H1 (cell line): Measurements from ENCODE around the gene INTS7. TPM values are rescaled to one million over a fixed set of nuclear protein-coding genes. Genes with fewer than 3 reads are reported as not detected.

Experiments
- CTCF ChIA-PET: fragments of 300-600 bp; sonication (Branson Sonifier 250); formaldehyde crosslinking; loops from one replicate; lab custom pipeline; 2021; ENCODE audit not compliant: partially characterized antibody; lab: Charles Lee
- POLR2A ChIA-PET: fragments of 300-600 bp; sonication (Branson Sonifier 250); formaldehyde crosslinking; loops from one replicate; lab custom pipeline; 2021; ENCODE audit warnings: inconsistent platforms; ENCODE audit not compliant: partially characterized antibody; lab: Charles Lee
- DNase-seq, 2 experiments: peaks; one replicate each; pipeline versions ENCODE4 v3.0.0 to v3.0.0-alpha.2; 2010 to 2022; ENCODE audit warnings: low spot score in 2 of 2, low read depth in 1 of 2, mixed read lengths in 1 of 2
- FAIRE-seq: peaks from 2 replicates; lab custom pipeline; 2011; peaks lifted over from hg19 to GRCh38; lab: Jason Lieb, UNC
- H2AFZ ChIP-seq: 2 replicates; pipeline ENCODE4 v1.8.1; 2012; ENCODE audit warnings: low read length, inconsistent platforms
- H2AK5ac ChIP-seq: 2 replicates; pipeline ENCODE4 v1.6.1; 2013; ENCODE audit warnings: low read depth, low read length
- H2BK120ac ChIP-seq: replicated peaks from 2 replicates; pipeline ENCODE3; 2013; ENCODE audit warnings: low read depth, low read length, inconsistent platforms
- H2BK12ac ChIP-seq: 2 replicates; pipeline ENCODE4 v1.6.1; 2013; ENCODE audit warnings: low read depth, low read length
- H2BK15ac ChIP-seq: 2 replicates; pipeline ENCODE4 v1.6.1; 2013; ENCODE audit warnings: low read length
- H2BK20ac ChIP-seq: 2 replicates; pipeline ENCODE4 v1.6.1; 2013; ENCODE audit warnings: low read length
- H2BK5ac ChIP-seq: 2 replicates; pipeline ENCODE4 v1.6.1; 2013; ENCODE audit warnings: low read depth, low read length
- H3K14ac ChIP-seq: 2 replicates; pipeline ENCODE4 v1.6.1; 2013; ENCODE audit warnings: inconsistent platforms; ENCODE audit not compliant: insufficient read length
- H3K18ac ChIP-seq: 2 replicates; pipeline ENCODE4 v1.6.1; 2013; ENCODE audit warnings: low read length; ENCODE audit errors: extremely low read depth
- H3K23ac ChIP-seq: 2 replicates; pipeline ENCODE4 v1.6.1; 2013; ENCODE audit warnings: inconsistent platforms; ENCODE audit not compliant: insufficient read length
- H3K23me2 ChIP-seq: 2 replicates; pipeline ENCODE4 v1.6.1; 2013; ENCODE audit warnings: low read depth, low read length
- H3K27ac ChIP-seq: 2 replicates; pipeline ENCODE4 v1.6.1; 2011; ENCODE audit warnings: low read depth, low read length, inconsistent platforms
- H3K27me3 ChIP-seq, 4 experiments: replicated peaks in 1 of 4; 1 replicate in 1 of 4; 2 replicates in 3 of 4; pipeline versions ENCODE4 v1.6.1 to v1.8.1; 2011 to 2013; ENCODE audit warnings: low read length in 3 of 4, mild to moderate bottlenecking in 3 of 4, inconsistent platforms in 2 of 4, mixed read lengths in 2 of 4, moderate library complexity in 1 of 4; ENCODE audit not compliant: control insufficient read depth in 3 of 4, insufficient read depth in 3 of 4; ENCODE audit errors: extremely low read depth in 1 of 4
- H3K36me3 ChIP-seq, 4 experiments: 2 replicates each; pipeline versions ENCODE4 v1.6.1 to v1.8.1; 2011 to 2013; ENCODE audit warnings: mild to moderate bottlenecking in 4 of 4, low read length in 3 of 4, moderate library complexity in 2 of 4, control low read depth in 1 of 4, inconsistent platforms in 1 of 4; ENCODE audit not compliant: insufficient read depth in 4 of 4, control insufficient read depth in 2 of 4
- H3K4ac ChIP-seq: replicated peaks from 2 replicates; pipeline ENCODE3; 2013; ENCODE audit warnings: low read length, low read depth, mixed read lengths, inconsistent platforms; ENCODE audit not compliant: insufficient read length
- H3K4me1 ChIP-seq, 4 experiments: replicated peaks in 1 of 4; 1 replicate in 1 of 4; 2 replicates in 3 of 4; pipeline versions ENCODE4 v1.6.1 to v1.8.1; 2011 to 2013; ENCODE audit warnings: low read length in 3 of 4, inconsistent platforms in 2 of 4, mixed read lengths in 1 of 4; ENCODE audit not compliant: insufficient read depth in 4 of 4, control insufficient read depth in 3 of 4
- H3K4me2 ChIP-seq, 2 experiments: 2 replicates each; pipeline versions ENCODE4 v1.6.1 to v1.8.1; 2011 to 2013; ENCODE audit warnings: low read depth in 2 of 2, low read length in 2 of 2, control low read depth in 1 of 2, inconsistent platforms in 1 of 2, mild to moderate bottlenecking in 1 of 2; ENCODE audit not compliant: insufficient read depth in 1 of 2
- H3K4me3 ChIP-seq, 4 experiments: fragments of 200-600, 300-600 bp in 1 of 4; sonication (generic), shearing (Covaris generic), sonication (Bioruptor Twin) in 1 of 4; 2 replicates each; pipeline versions ENCODE4 v1.5.1 to v1.8.1; 2011 to 2016; ENCODE audit warnings: low read length in 4 of 4, low read depth in 3 of 4, control low read depth in 2 of 4, inconsistent platforms in 2 of 4, mild to moderate bottlenecking in 2 of 4, mixed read lengths in 1 of 4, moderate library complexity in 1 of 4; ENCODE audit not compliant: insufficient read depth in 2 of 4; ENCODE audit errors: extremely low read depth in 1 of 4
- H3K56ac ChIP-seq: replicated peaks from 2 replicates; pipeline ENCODE3; 2013; ENCODE audit warnings: low read depth, mild to moderate bottlenecking, mixed read lengths, low read length, inconsistent platforms; ENCODE audit not compliant: insufficient read length
- H3K79me1 ChIP-seq: 2 replicates; pipeline ENCODE4 v1.6.1; 2013; ENCODE audit warnings: low read depth, low read length, control low read depth
- H3K79me2 ChIP-seq, 2 experiments: 2 replicates each; pipeline versions ENCODE4 v1.6.1 to v1.8.1; 2012 to 2013; ENCODE audit warnings: low read length in 2 of 2, mild to moderate bottlenecking in 2 of 2, inconsistent platforms in 1 of 2; ENCODE audit not compliant: insufficient read depth in 2 of 2, control insufficient read depth in 1 of 2
- H3K9ac ChIP-seq, 4 experiments: replicated peaks in 1 of 4; 1 replicate in 1 of 4; 2 replicates in 3 of 4; pipeline versions ENCODE4 v1.6.1 to v1.8.1; 2011 to 2013; ENCODE audit warnings: low read depth in 3 of 4, low read length in 3 of 4, control low read depth in 2 of 4, mild to moderate bottlenecking in 2 of 4, moderate library complexity in 2 of 4, inconsistent platforms in 1 of 4; ENCODE audit errors: extremely low read depth in 1 of 4
- H3K9me3 ChIP-seq, 2 experiments: 2 replicates each; pipeline versions ENCODE4 v1.6.1 to v1.8.1; 2012 to 2013; ENCODE audit warnings: mild to moderate bottlenecking in 2 of 2, moderate library complexity in 2 of 2, control low read depth in 1 of 2, inconsistent platforms in 1 of 2, low read depth in 1 of 2, low read length in 1 of 2, mixed read lengths in 1 of 2; ENCODE audit not compliant: insufficient read depth in 2 of 2
- H4K20me1 ChIP-seq, 2 experiments: replicated peaks in 1 of 2; 2 replicates each; pipeline versions ENCODE3 to v1.8.1; 2011 to 2013; ENCODE audit warnings: inconsistent platforms in 2 of 2, low read length in 2 of 2, mild to moderate bottlenecking in 1 of 2; ENCODE audit not compliant: insufficient read depth in 2 of 2, control insufficient read depth in 1 of 2
- H4K5ac ChIP-seq: 2 replicates; pipeline ENCODE4 v1.6.1; 2013; ENCODE audit warnings: low read length, low read depth, mixed read lengths, inconsistent platforms; ENCODE audit not compliant: insufficient read length
- H4K8ac ChIP-seq: 2 replicates; pipeline ENCODE4 v1.8.0; 2013; ENCODE audit warnings: mild to moderate bottlenecking, moderate library complexity, low read length, inconsistent platforms; ENCODE audit not compliant: insufficient read depth; ENCODE audit errors: extremely low read depth
- H4K91ac ChIP-seq: replicated peaks from 2 replicates; pipeline ENCODE3; 2013; ENCODE audit warnings: low read length, mixed read lengths, inconsistent platforms; ENCODE audit not compliant: insufficient read length
- BRCA1 ChIP-seq: IDR thresholded peaks from 2 replicates; pipeline ENCODE4 v1.6.1; 2012; ENCODE audit warnings: low read depth, low read length, improper control_type of control experiment
- CBX5 ChIP-seq: fragments of 300-800, 300-1000 bp; sonication (generic); IDR thresholded peaks from 2 replicates; pipeline ENCODE4 v1.7.1; 2016; ENCODE audit warnings: antibody characterized with exemption, low read length, low read depth
- CBX8 ChIP-seq: fragments of 300-800, 300-1000 bp; sonication (generic); IDR thresholded peaks from 2 replicates; pipeline ENCODE4 v1.7.1; 2016; ENCODE audit warnings: low read depth, low read length, borderline replicate concordance
- GABPA ChIP-seq: IDR thresholded peaks from 2 replicates; pipeline ENCODE4 v1.6.1; 2011; ENCODE audit warnings: mild to moderate bottlenecking, low read length, moderate library complexity, borderline replicate concordance; ENCODE audit not compliant: insufficient read depth
- HDAC2 ChIP-seq, 2 experiments: fragments of 300-600 bp in 1 of 2; sonication (generic) in 1 of 2; IDR thresholded peaks; 2 replicates each; pipeline ENCODE4 v1.6.1; 2011 to 2012; ENCODE audit warnings: low read depth in 2 of 2, low read length in 2 of 2, mild to moderate bottlenecking in 2 of 2, moderate library complexity in 2 of 2, borderline replicate concordance in 1 of 2, inconsistent platforms in 1 of 2
- KDM4A ChIP-seq: IDR thresholded peaks from one replicate; pipeline ENCODE4 v1.7.1; 2012; ENCODE audit warnings: low read depth, mild to moderate bottlenecking, moderate library complexity, low read length, inconsistent platforms; ENCODE audit not compliant: severe bottlenecking
- RFX5 ChIP-seq: IDR thresholded peaks from 2 replicates; pipeline ENCODE4 v1.6.1; 2011; ENCODE audit warnings: low read depth, low read length, improper control_type of control experiment, borderline replicate concordance
- SP4 ChIP-seq: IDR thresholded peaks from 2 replicates; pipeline ENCODE4 v1.6.1; 2012; ENCODE audit warnings: low read length, inconsistent platforms
- WGBS, 2 experiments: shearing (Covaris generic) in 1 of 2; methylation state at CpG; one replicate each; pipeline versions ENCODE4 v1.1.6 to v1.1.7; 2013 to 2015; ENCODE audit warnings: low lambda C conversion rate in 2 of 2, mixed read lengths in 2 of 2, inconsistent platforms in 1 of 2, low coverage in 1 of 2, missing lambda C conversion rate in 1 of 2; ENCODE audit not compliant: insufficient replicate concordance in 2 of 2, insufficient coverage in 1 of 2, insufficient read length in 1 of 2; ENCODE audit errors: extremely low coverage in 1 of 2, missing lambda C conversion rate in 1 of 2; 5-methylcytosine and 5-hydroxymethylcytosine counted together
- polyA plus RNA-seq, 7 experiments: library from polyadenylated mRNA; depleted of rRNA in 3 of 7; stranded (reverse) in 5 of 7; unstranded in 2 of 7; fragments of >200 nt in 5 of 7; fragments of 200-250 nt in 2 of 7; gene quantifications; 1 replicate in 5 of 7; 2 replicates in 1 of 7; 4 replicates in 1 of 7; pipeline versions ENCODE4 v1.2.1 to v1.2.3, GENCODE V29; 2011 to 2013; ENCODE audit warnings: missing spikeins in 2 of 7, mixed read lengths in 2 of 7
- total RNA-seq: library from RNA; stranded (reverse); fragmentation: NEBNext Ultra II Directional; extraction: Animal tissue kit (Norgen Biotek cat#: 25700); gene quantifications from 2 replicates; pipeline ENCODE4 v1.2.1, GENCODE V29; 2021
- TF ChIP-seq, protein P1 (sequence below): IDR thresholded peaks from 2 replicates; pipeline ENCODE4 v1.6.1; 2011; ENCODE audit warnings: low read depth, mild to moderate bottlenecking, low read length; ENCODE audit not compliant: insufficient read depth
- TF ChIP-seq, protein P2 (sequence below): IDR thresholded peaks from 2 replicates; pipeline ENCODE4 v1.6.1; 2012; ENCODE audit warnings: low read length, inconsistent platforms

Gene INTS7
- total and polyA plus RNA-seq, 2 of the 8 experiments (the other 6 are each of a cell fraction or from before 2014, with no cell fraction given) = 15.2 to 22.4 TPM

- 84% methylated on average over 3 of the region's 3 CpGs; no CpG with 5 or more reads in 1 of the 2 experiments for WGBS, 2 experiments
- H3K14ac ChIP-seq = no peak overlapping the region
- ChIA-PET POLR2A (no interaction called here), CTCF (interaction anchor here (0.7 to 1.9 kb wide), 2 partner anchors 202 to 241 kb away, joined by 3 to 5 read pairs; no protein-coding TSS in a partner anchor)
- H2BK120ac ChIP-seq = no peak overlapping the region
- no peaks in the 10 kb centered on the region for H3K9me3 ChIP-seq
- H3K4me2 ChIP-seq = no peak overlapping the region
- peaks cover 0 to 2% of the 10 kb centered on the region in 2 experiments for H4K20me1 ChIP-seq
- H3K56ac ChIP-seq = no peak overlapping the region
- no peak overlapping the region for H4K5ac ChIP-seq
- no peak for DNase-seq
- no peak overlapping the region for H3K18ac ChIP-seq
- no peaks in the 10 kb centered on the region for H3K79me2 ChIP-seq
- H3K23ac ChIP-seq = no peak overlapping the region
- H3K4me3 ChIP-seq = no peak overlapping the region
- no peak overlapping the region for H2AFZ ChIP-seq
- no peak overlapping the region for H2BK15ac ChIP-seq
- H2AK5ac ChIP-seq = no peak overlapping the region
- no peak for FAIRE-seq
- H4K8ac ChIP-seq = no peak overlapping the region
- H3K9ac ChIP-seq = no peak overlapping the region
- H4K91ac ChIP-seq = no peak overlapping the region
- H3K27ac ChIP-seq = no peak overlapping the region
- no peaks in the 10 kb centered on the region for H3K27me3 ChIP-seq
- no peaks in the 10 kb centered on the region for H3K23me2 ChIP-seq
- no peak overlapping the region for H2BK12ac ChIP-seq
- no peak overlapping the region for H2BK5ac ChIP-seq
- TF ChIP-seq HDAC2 (IDR thresholded peaks at IDR 0.05; ENCODE audit: borderline replicate concordance in 1 of 2, low read depth in 2 of 2, low read length in 2 of 2) (no peak), BRCA1 (no peak), CBX8 (no peak), GABPA (no peak), KDM4A (no peak), SP4 (no peak), CBX5 (no peak), RFX5 (no peak)
- TF ChIP-seq, protein P1, sequence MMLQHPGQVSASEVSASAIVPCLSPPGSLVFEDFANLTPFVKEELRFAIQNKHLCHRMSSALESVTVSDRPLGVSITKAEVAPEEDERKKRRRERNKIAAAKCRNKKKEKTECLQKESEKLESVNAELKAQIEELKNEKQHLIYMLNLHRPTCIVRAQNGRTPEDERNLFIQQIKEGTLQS = no peak
- TF ChIP-seq, protein P2, sequence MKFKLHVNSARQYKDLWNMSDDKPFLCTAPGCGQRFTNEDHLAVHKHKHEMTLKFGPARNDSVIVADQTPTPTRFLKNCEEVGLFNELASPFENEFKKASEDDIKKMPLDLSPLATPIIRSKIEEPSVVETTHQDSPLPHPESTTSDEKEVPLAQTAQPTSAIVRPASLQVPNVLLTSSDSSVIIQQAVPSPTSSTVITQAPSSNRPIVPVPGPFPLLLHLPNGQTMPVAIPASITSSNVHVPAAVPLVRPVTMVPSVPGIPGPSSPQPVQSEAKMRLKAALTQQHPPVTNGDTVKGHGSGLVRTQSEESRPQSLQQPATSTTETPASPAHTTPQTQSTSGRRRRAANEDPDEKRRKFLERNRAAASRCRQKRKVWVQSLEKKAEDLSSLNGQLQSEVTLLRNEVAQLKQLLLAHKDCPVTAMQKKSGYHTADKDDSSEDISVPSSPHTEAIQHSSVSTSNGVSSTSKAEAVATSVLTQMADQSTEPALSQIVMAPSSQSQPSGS = no peak
- H3K36me3 ChIP-seq = peaks cover 0 to 22% (median 4%) of the 10 kb centered on the region in 4 experiments; a peak in 3 of 8 replicates
- H3K4me1 ChIP-seq = peaks cover 0 to 7% (median 0%) of the 10 kb centered on the region in 4 experiments; a peak in 3 of 7 replicates
- H3K4ac ChIP-seq = no peak overlapping the region
- no peak overlapping the region for H2BK20ac ChIP-seq
- no peaks in the 10 kb centered on the region for H3K79me1 ChIP-seq
Observed at GRCh38 chr1:211938561-211938997, 96.8 kb downstream of the INTS7 start.
